BE2C (cell line): ENCODE measurements around the gene CILP2.

ENCODE experiments used
- DNase-seq: peaks from one replicate; pipeline ENCODE4 v3.0.0-alpha.2; 2020
- H3K27me3 ChIP-seq: fragments of 250-450 bp; sonication (Bioruptor Pico); 2 replicates; pipeline ENCODE4 v1.5.1; 2020; ENCODE audit warnings: mild to moderate bottlenecking
- H3K36me3 ChIP-seq: fragments of 250-450 bp; sonication (Bioruptor Pico); 2 replicates; pipeline ENCODE4 v1.5.1; 2020; ENCODE audit warnings: mild to moderate bottlenecking
- H3K4me1 ChIP-seq: fragments of 250-450 bp; sonication (Bioruptor Pico); 2 replicates; pipeline ENCODE4 v1.5.1; 2020
- H3K4me3 ChIP-seq: 2 replicates; pipeline ENCODE4 v1.5.1; 2011; ENCODE audit warnings: low read depth, low read length
- H3K9me3 ChIP-seq: fragments of 250-450 bp; sonication (Bioruptor Pico); 2 replicates; pipeline ENCODE4 v1.5.1; 2020
- CTCF ChIP-seq: IDR thresholded peaks from 2 replicates; pipeline ENCODE4 v1.5.1; 2012; ENCODE audit warnings: mild to moderate bottlenecking, low read depth, low read length

CILP2 gene

GRCh38 chr19:19504754-19505668 is 33.1 kb upstream of the CILP2 start:
- DNase-seq = no peak
- Histone ChIP-seq H3K4me3 (no peak overlapping the region), H3K4me1 (no peaks in the 10 kb centered on the region), H3K36me3 (peaks cover 51% of the 10 kb centered on the region), H3K9me3 (no peaks in the 10 kb centered on the region), H3K27me3 (no peaks in the 10 kb centered on the region)
- TF ChIP-seq CTCF = no peak

- no peak for DNase-seq
- no peak for TF ChIP-seq CTCF
- Histone ChIP-seq H3K27me3 (no peaks in the 10 kb centered on the region), H3K4me3 (no peak overlapping the region), H3K9me3 (no peaks in the 10 kb centered on the region), H3K4me1 (no peaks in the 10 kb centered on the region), H3K36me3 (peaks cover 43% of the 10 kb centered on the region)
These were observed 32.3 kb upstream of the CILP2 start for GRCh38 chr19:19505669-19506326.

DNA sequence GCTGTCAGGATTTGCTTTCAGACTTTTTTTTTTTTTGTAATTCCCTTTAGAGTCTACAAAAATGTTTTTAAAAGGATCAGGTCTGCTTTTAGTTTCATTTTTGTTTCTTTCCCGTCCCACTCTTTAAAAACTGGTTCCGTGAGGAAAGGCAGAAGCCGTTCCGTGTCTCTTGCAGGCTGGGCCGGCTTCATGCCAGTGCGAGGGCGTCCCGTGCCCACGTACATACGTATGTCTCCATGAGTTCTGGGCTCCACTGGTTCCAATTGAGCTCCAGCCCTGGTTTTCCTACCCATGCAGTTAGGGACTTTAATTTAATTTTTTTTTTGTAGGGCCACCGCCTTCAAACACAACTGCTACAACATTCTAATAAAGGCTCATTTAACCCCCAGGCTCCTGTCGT is 31.5 kb upstream of the CILP2 start:
- H3K36me3 ChIP-seq = peaks cover 35% of the 10 kb centered on the region
- DNase-seq = no peak
- no peaks in the 10 kb centered on the region for H3K27me3 ChIP-seq
- no peaks in the 10 kb centered on the region for H3K9me3 ChIP-seq
- TF ChIP-seq CTCF = no peak
- no peaks in the 10 kb centered on the region for H3K4me1 ChIP-seq
- no peak overlapping the region for H3K4me3 ChIP-seq

DNA sequence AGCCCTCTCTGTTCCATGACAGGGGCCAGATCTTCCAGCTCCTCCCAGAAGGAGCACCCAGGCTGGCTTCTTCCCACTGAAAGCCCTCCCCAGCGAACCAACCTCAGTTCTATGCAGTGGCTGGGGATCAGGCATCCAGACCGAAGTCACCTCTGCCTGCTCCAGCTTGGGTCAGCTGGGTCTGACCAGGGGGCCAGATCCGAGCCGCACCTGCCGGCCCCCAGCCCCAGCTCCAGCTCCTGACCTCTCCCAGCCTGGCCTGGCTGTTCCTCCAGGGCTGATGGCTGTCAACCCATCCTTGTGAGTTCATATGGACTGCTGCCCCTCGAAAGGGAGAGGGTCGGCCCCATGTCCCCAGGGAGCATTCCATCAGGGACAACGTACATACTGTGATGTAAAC is 30.7 kb upstream of the CILP2 start:
- Histone ChIP-seq H3K4me1 (no peaks in the 10 kb centered on the region), H3K4me3 (no peak overlapping the region), H3K36me3 (peaks cover 28% of the 10 kb centered on the region), H3K9me3 (no peaks in the 10 kb centered on the region), H3K27me3 (no peaks in the 10 kb centered on the region)
- TF ChIP-seq CTCF = no peak
- DNase-seq = no peak

GRCh38 chr19:19508217-19508616 is 29.8 kb upstream of the CILP2 start:
- TF ChIP-seq CTCF = no peak
- no peaks in the 10 kb centered on the region for H3K27me3 ChIP-seq
- DNase-seq = no peak
- H3K36me3 ChIP-seq = peaks cover 19% of the 10 kb centered on the region
- no peaks in the 10 kb centered on the region for H3K4me1 ChIP-seq
- no peak overlapping the region for H3K4me3 ChIP-seq
- no peaks in the 10 kb centered on the region for H3K9me3 ChIP-seq

DNA sequence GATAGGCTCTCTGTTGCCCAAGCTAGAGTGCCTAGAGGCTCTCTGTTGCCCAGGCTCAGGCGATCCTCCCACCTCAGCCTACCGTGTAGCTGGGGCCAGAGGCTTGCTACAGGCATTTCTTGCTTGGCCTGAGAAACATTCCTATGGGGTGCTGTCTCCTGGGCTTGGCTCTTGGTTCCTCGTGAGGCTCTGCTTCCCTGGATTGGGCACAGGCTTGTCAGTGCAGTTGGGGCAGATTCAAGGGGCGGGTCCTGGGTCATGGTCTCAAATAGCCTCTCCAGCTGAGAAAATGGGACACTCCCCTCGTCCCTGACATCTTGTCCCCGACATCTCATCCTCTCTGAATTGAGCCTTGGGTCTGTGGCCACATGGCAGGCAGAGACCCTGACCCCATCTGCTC is 27.6 kb upstream of the CILP2 start:
- H3K4me3 ChIP-seq = no peak overlapping the region
- no peaks in the 10 kb centered on the region for H3K4me1 ChIP-seq
- no peak for TF ChIP-seq CTCF
- H3K36me3 ChIP-seq = peaks cover 8% of the 10 kb centered on the region
- H3K27me3 ChIP-seq = no peaks in the 10 kb centered on the region
- no peak for DNase-seq
- H3K9me3 ChIP-seq = no peaks in the 10 kb centered on the region
